Measurements from ENCODE around the gene HMG20B.
"Not testable (repeated sequence)": the region's sequence is repeated elsewhere in the genome, so short reads cannot be mapped to it uniquely, and the experiment has no call there.

Gene HMG20B

DNA sequence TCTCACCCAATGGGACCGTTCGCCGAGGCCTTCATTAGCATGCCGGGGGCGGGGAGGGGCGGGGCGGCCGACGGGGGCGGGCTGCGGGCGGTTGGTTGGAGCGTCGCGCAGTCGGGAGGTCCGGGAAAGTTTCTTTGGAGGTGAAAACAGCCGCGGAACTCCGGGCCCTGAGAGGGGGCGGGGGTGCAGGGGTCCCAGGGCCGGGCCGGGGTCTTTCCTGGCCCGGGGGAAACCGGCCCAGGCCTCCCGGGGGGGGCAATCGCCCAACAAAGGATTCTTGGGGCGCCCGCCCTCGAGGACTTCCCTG is at the start of gene HMG20B:
TSS of gene HMG20B (plus strand) at position 90 of the 307 bp plus-strand sequence. CDS start 366 bp downstream, outside the sequence.
- DNase-seq: no peak

DNA sequence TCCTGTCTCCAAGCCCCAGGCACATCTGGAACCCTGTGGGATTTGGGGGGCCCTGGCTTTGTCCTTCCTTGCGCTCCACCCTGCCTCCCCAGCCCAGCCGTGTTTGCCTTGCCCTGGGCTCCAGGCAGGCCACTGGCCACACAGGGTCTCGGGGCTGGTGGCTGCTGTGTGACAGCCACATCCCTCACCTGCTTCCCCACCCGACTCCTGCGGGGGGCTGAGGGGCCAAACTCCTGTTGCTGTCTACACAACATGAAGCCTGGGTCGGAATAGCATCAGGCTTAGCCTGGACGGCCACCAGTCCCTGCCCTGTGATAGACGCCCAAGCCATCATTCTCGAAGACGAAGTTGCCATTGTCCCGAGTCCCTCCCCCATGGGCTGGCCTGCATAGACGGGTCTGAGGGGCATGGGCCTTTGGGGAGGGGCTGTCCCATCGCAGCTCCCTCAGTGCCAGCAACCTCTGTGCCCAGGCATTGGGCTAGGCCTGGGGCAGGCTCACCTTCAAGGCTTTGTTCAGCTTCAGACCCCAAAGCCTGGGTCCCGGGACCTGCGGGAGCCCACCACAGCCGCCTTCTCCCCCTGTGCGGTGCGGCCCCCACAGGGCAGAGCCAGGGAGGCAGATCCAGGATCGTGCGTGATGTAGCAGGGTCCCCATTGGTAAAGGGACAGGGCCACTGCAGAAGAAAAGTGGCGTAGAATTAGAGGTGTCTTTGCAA is 49.2 kb upstream of the HMG20B start:
- no peak for DNase-seq

GRCh38 chr19:3524078-3524842 is 48.5 kb upstream of the HMG20B start:
- no peak for DNase-seq

GRCh38 chr19:3524904-3525451 is 47.8 kb upstream of the HMG20B start:
- no peak for DNase-seq

GRCh38 chr19:3526507-3527237 is 46.1 kb upstream of the HMG20B start:
- DNase-seq: no peak

GRCh38 chr19:3527238-3527910 is 45.4 kb upstream of the HMG20B start:
- no peak for DNase-seq

DNA sequence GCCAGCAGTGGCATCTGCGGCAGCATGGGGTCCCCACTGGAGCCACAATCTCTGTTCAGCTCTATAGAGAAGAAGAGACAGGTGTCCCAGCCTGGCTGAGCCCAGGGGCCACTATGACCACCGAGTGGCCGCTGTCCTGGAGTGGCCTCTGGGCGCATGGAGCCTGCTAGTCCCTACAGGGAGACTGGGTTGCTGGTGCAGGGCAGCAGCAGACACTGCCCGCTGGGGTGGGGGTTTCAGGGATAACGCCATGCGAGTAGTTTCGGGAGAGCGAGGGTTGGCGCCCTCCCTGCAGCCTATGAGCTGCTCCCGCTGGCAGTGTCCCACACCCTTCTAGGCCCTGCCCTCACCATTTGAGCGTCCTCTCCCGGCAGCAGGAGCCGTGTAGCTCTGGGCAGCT is 44.7 kb upstream of the HMG20B start:
- no peak for DNase-seq

GRCh38 chr19:3528539-3529211 is 44.1 kb upstream of the HMG20B start:
- no peak for DNase-seq

GRCh38 chr19:3529299-3529698 is 43.4 kb upstream of the HMG20B start:
- DNase-seq: not testable (repeated sequence)

DNA sequence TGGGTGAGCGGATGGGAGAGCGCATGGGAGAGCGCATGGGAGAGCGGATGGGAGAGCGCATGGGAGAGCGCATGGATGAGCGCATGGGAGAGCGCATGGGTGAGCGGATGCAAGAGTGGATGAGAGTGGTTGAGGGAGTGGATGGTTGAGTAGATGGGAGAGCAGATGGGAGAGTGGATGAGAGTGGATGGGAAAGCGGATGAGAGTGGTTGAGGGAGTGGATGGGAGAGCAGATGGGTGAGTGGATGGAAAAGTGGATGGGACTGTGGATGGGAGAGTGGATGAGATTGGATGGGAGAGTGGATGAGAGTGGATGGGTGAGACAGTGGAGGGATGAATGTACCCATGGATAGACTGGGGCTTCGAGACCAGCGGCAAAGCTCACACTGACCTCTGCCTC is 42.4 kb upstream of the HMG20B start:
- DNase-seq: no peak

GRCh38 chr19:3531716-3532115 is 41.0 kb upstream of the HMG20B start:
- DNase-seq: no peak

GRCh38 chr19:3532154-3532786 is 40.5 kb upstream of the HMG20B start:
- no peak for DNase-seq

GRCh38 chr19:3533033-3533432 is 39.7 kb upstream of the HMG20B start:
- DNase-seq: no peak

DNA sequence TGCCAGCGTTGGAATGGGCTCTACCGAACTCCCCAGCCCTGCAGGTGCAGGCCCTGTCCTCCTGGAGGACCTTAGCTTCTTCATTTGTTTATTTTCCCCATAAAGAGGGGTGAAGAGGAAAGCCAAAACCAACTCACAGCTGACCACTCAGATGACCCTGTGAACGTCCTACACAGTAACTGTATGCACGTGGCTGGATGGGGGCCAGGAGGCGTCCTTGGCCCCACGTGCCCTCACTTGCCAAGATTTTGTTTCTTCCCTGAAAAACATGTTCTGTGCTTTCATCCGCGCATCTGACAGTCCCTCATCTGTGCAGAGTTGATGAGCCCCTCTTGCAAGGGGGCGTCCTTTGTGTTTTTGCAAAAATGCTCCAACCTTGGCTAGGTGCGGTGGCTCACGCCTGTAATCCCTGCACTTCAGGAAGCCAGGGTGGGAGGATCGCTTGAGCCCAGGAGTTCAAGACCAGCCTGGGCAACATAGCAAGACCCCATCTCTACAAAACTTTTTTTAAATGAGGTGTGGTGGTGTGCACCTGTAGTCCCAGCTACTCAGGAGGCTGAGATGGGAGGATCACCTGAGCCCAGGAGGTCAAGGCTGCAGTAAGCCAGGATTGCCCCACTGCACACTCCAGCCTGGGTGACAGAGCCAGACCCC is 39.1 kb upstream of the HMG20B start:
- no peak for DNase-seq

DNA sequence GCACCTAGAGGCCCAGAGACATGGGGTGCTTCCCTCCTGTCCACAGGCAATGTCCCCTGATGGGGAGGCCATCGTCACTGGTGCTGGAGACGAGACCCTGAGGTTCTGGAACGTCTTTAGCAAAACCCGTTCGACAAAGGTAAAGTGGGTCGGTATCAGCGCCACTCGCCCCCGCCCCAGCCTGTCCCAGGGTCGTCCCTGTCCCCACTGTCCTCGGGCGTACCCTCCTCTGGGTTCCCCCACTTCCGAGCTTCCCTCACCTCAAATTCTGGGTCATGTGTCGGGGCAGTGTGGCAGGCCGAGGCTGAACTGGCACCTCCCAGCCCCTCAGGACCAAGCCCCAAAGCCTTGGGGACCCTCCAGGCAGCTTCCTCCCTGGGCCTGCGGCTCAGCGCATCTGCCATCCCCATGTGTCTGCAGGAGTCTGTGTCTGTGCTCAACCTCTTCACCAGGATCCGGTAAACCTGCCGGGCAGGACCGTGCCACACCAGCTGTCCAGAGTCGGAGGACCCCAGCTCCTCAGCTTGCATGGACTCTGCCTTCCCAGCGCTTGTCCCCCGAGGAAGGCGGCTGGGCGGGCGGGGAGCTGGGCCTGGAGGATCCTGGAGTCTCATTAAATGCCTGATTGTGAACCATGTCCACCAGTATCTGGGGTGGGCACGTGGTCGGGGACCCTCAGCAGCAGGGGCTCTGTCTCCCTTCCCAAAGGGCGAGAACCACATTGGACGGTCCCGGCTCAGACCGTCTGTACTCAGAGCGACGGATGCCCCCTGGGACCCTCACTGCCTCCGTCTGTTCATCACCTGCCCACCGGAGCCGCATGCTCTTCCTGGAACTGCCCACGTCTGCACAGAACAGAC is 38.1 kb upstream of the HMG20B start:
- DNase-seq: no peak

GRCh38 chr19:3535235-3535535 is 37.6 kb upstream of the HMG20B start:
- no peak for DNase-seq

GRCh38 chr19:3535563-3535965 is 37.2 kb upstream of the HMG20B start:
- no peak for DNase-seq

GRCh38 chr19:3535981-3536380 is 36.8 kb upstream of the HMG20B start:
- DNase-seq: no peak

DNA sequence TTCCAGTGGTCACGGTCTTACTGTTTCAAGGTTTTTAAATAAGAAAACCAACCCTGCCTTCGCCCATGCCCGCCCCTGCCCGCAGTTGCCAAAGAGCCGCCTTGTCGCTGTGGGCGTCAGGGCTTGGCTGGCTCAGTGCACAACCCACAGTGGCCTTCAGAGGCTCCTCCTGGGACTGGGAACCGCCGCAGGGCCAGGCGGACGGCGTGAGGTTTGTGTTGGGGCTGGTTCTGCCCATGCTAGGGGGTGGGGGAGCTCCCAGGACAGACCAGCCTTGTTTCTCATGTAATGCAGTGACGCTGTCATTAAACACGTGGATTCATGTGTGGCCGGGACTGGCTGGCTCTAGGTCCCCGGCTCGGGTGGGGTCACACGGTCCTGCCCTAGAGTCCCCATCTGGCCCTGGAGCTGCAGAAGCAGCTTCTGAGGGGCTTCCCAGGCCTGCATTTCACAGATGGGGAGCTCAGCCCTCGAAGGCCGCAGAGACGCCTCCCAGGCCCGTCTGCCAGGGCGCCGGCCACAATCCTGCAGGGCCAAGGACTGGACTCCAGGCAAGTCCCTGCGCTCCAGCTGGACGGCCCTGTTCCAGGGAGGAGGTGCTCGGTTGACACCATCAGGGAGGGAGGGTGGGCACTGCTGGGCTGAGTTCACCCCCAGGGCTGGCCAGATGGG is 36.2 kb upstream of the HMG20B start:
- no peak for DNase-seq

GRCh38 chr19:3537101-3537437 is 35.7 kb upstream of the HMG20B start:
- no peak for DNase-seq
